IPS DF 6.9 (cell line): ENCODE data around the gene CHAMP1.

Experiments used
- DNase-seq: peaks from one replicate; pipeline ENCODE4 v3.0.0-alpha.2; 2013; ENCODE audit warnings: low read depth, low spot score
- H3K27ac ChIP-seq: one replicate; pipeline ENCODE4 v1.5.1; 2013; ENCODE audit warnings: low read length, control low read depth
- H3K27me3 ChIP-seq: 2 replicates; pipeline ENCODE4 v1.6.1; 2013; ENCODE audit warnings: mild to moderate bottlenecking, low read length; ENCODE audit not compliant: control insufficient read depth, insufficient read depth
- H3K36me3 ChIP-seq: 2 replicates; pipeline ENCODE4 v1.6.1; 2013; ENCODE audit warnings: low read length; ENCODE audit not compliant: control insufficient read depth, insufficient read depth
- H3K4me1 ChIP-seq: 2 replicates; pipeline ENCODE4 v1.6.1; 2013; ENCODE audit warnings: low read length; ENCODE audit not compliant: control insufficient read depth, insufficient read depth
- H3K4me3 ChIP-seq: 2 replicates; pipeline ENCODE4 v1.5.1; 2013; ENCODE audit warnings: mild to moderate bottlenecking, low read length
- H3K9me3 ChIP-seq: 2 replicates; pipeline ENCODE4 v1.6.1; 2013; ENCODE audit warnings: low read length, inconsistent platforms; ENCODE audit not compliant: control insufficient read depth, insufficient read depth
- WGBS: extraction: QIAGEN DNeasy Blood & Tissue Kit; methylation state at CpG from one replicate; pipeline ENCODE4 v1.1.7; 2013; ENCODE audit warnings: mixed read lengths, missing lambda C conversion rate; ENCODE audit not compliant: insufficient read length, insufficient coverage; 5-methylcytosine and 5-hydroxymethylcytosine counted together

CHAMP1 gene

GRCh38 chr13:114281351-114282040, 32.8 kb upstream of the CHAMP1 start, which contains the start of gene UPF3A:
TSS of gene UPF3A (plus strand) at chr13:114281601. CDS start at chr13:114281640, 39 bp downstream.
- Histone ChIP-seq H3K27ac (no peak within 1 kb of the TSS), H3K9me3 (no peaks in the 10 kb centered on the region), H3K36me3 (no peaks in the 10 kb centered on the region), H3K4me3 (peak within 1 kb of the TSS; percentile 60), H3K27me3 (no peaks in the 10 kb centered on the region), H3K4me1 (no peaks in the 10 kb centered on the region)
- WGBS = no CpG with 5 or more reads among the region's 89 CpGs
- DNase-seq = peak; percentile 54

GRCh38 chr13:114282041-114282670, 32.1 kb upstream of the CHAMP1 start:
- H3K27me3 ChIP-seq = no peaks in the 10 kb centered on the region
- H3K4me1 ChIP-seq = no peaks in the 10 kb centered on the region
- no peak overlapping the region for H3K27ac ChIP-seq
- peaks cover 5% of the 10 kb centered on the region; the same call in 1 of the 2 replicates for H3K36me3 ChIP-seq
- DNase-seq = no peak
- no CpG with 5 or more reads among the region's 50 CpGs for WGBS
- H3K9me3 ChIP-seq = no peaks in the 10 kb centered on the region
- peak overlapping the region; percentile 60; the same call in 1 of the 2 replicates for H3K4me3 ChIP-seq

GRCh38 chr13:114283576-114283975, 30.7 kb upstream of the CHAMP1 start:
- Histone ChIP-seq H3K27me3 (no peaks in the 10 kb centered on the region), H3K9me3 (no peaks in the 10 kb centered on the region), H3K36me3 (peaks cover 9% of the 10 kb centered on the region; the same call in 1 of the 2 replicates), H3K27ac (no peak overlapping the region), H3K4me1 (no peaks in the 10 kb centered on the region), H3K4me3 (no peak overlapping the region)
- no peak for DNase-seq
- WGBS = no CpG with 5 or more reads among the region's 3 CpGs

- no peak for DNase-seq
- Histone ChIP-seq H3K27ac (no peak overlapping the region), H3K27me3 (no peaks in the 10 kb centered on the region), H3K36me3 (peaks cover 10% of the 10 kb centered on the region; the same call in 1 of the 2 replicates), H3K4me3 (no peak overlapping the region), H3K9me3 (no peaks in the 10 kb centered on the region), H3K4me1 (no peaks in the 10 kb centered on the region)
- WGBS = no CpG with 5 or more reads among the region's 8 CpGs
Observed at GRCh38 chr13:114284680-114285079, 29.6 kb upstream of the CHAMP1 start.

GRCh38 chr13:114285166-114285808, 29.0 kb upstream of the CHAMP1 start:
- no peak overlapping the region for H3K27ac ChIP-seq
- no peak overlapping the region for H3K4me3 ChIP-seq
- WGBS = no CpG with 5 or more reads among the region's 4 CpGs
- no peaks in the 10 kb centered on the region for H3K9me3 ChIP-seq
- peaks cover 10% of the 10 kb centered on the region; the same call in 1 of the 2 replicates for H3K36me3 ChIP-seq
- no peaks in the 10 kb centered on the region for H3K4me1 ChIP-seq
- H3K27me3 ChIP-seq = no peaks in the 10 kb centered on the region
- no peak for DNase-seq

GRCh38 chr13:114286808-114287207, 27.5 kb upstream of the CHAMP1 start:
- WGBS = no CpG with 5 or more reads among the region's 8 CpGs
- DNase-seq = no peak
- H3K27ac ChIP-seq = no peak overlapping the region
- no peak overlapping the region for H3K4me3 ChIP-seq
- H3K27me3 ChIP-seq = no peaks in the 10 kb centered on the region
- no peaks in the 10 kb centered on the region for H3K4me1 ChIP-seq
- peaks cover 11% of the 10 kb centered on the region; the same call in 1 of the 2 replicates for H3K36me3 ChIP-seq
- no peaks in the 10 kb centered on the region for H3K9me3 ChIP-seq

- H3K27ac ChIP-seq = no peak overlapping the region
- H3K36me3 ChIP-seq = peaks cover 15% of the 10 kb centered on the region; the same call in 1 of the 2 replicates
- DNase-seq = no peak
- H3K4me3 ChIP-seq = no peak overlapping the region
- H3K9me3 ChIP-seq = no peaks in the 10 kb centered on the region
- H3K27me3 ChIP-seq = no peaks in the 10 kb centered on the region
- no peaks in the 10 kb centered on the region for H3K4me1 ChIP-seq
- WGBS = no CpG with 5 or more reads among the region's 8 CpGs
Observed at GRCh38 chr13:114288157-114288591, 26.1 kb upstream of the CHAMP1 start.

GRCh38 chr13:114296448-114296847, 17.9 kb upstream of the CHAMP1 start:
- WGBS = no CpG with 5 or more reads among the region's 10 CpGs
- Histone ChIP-seq H3K4me1 (no peaks in the 10 kb centered on the region), H3K27me3 (no peaks in the 10 kb centered on the region), H3K9me3 (no peaks in the 10 kb centered on the region), H3K4me3 (no peak overlapping the region), H3K36me3 (peaks cover 19% of the 10 kb centered on the region), H3K27ac (no peak overlapping the region)
- DNase-seq = no peak

- no peak for DNase-seq
- no peak overlapping the region for H3K4me3 ChIP-seq
- no peak overlapping the region for H3K27ac ChIP-seq
- H3K9me3 ChIP-seq = no peaks in the 10 kb centered on the region
- H3K27me3 ChIP-seq = no peaks in the 10 kb centered on the region
- no CpG with 5 or more reads among the region's 5 CpGs for WGBS
- peaks cover 18% of the 10 kb centered on the region for H3K36me3 ChIP-seq
- H3K4me1 ChIP-seq = no peaks in the 10 kb centered on the region
Observed at GRCh38 chr13:114296902-114297301, 17.4 kb upstream of the CHAMP1 start.

- no peak for DNase-seq
- H3K9me3 ChIP-seq = no peaks in the 10 kb centered on the region
Observed at GRCh38 chr13:114298866-114299265, 15.4 kb upstream of the CHAMP1 start.

More at GRCh38 chr13:114298866-114299265, 15.4 kb upstream of the CHAMP1 start:
- H3K27me3 ChIP-seq = no peaks in the 10 kb centered on the region
- no peaks in the 10 kb centered on the region for H3K4me1 ChIP-seq
- no CpG with 5 or more reads among the region's 12 CpGs for WGBS
- no peak overlapping the region for H3K4me3 ChIP-seq
- no peak overlapping the region for H3K27ac ChIP-seq
- peaks cover 22% of the 10 kb centered on the region for H3K36me3 ChIP-seq
